G401 (cell line): ENCODE results near the gene MAPK11. TPM values are rescaled to one million over a fixed set of nuclear protein-coding genes. Genes with fewer than 3 reads are reported as not detected.

ENCODE experiments used
- DNase-seq: peaks from one replicate; pipeline ENCODE4 v3.0.0-alpha.2; 2015; ENCODE audit warnings: low spot score
- in situ Hi-C: cut with HindIII; loops from 2 replicates; pipeline ENCODE4 v1.10.0; 2016; ENCODE audit warnings: low sequenced_read_pairs, mixed read lengths
- total RNA-seq: library from RNA; depleted of rRNA; stranded (reverse); fragments of >200 nt; shearing (Covaris generic); gene quantifications from 2 replicates; pipeline ENCODE4 v1.2.3, GENCODE V29; 2014

MAPK11 gene
- total RNA-seq, 1 experiment from 2014 or later, result 21.3 TPM

GRCh38 chr22:50267591-50268390 is 2.4 kb downstream of the MAPK11 start:
- DNase-seq, result peak; percentile 77
- in situ Hi-C loops, result no loop called here

- DNase-seq, result no peak
- in situ Hi-C loops, result no loop called here
These were observed 3.2 kb downstream of the MAPK11 start for GRCh38 chr22:50266994-50267393.

GRCh38 chr22:50264946-50265669 is 5.1 kb downstream of the MAPK11 start:
- in situ Hi-C loops, result no loop called here
- no peak for DNase-seq

GRCh38 chr22:50264104-50264745 is 6.0 kb downstream of the MAPK11 start:
- DNase-seq, result no peak
- in situ Hi-C loops, result no loop called here

- no peak for DNase-seq
- in situ Hi-C loops, result no loop called here
These were observed 7.1 kb downstream of the MAPK11 start for GRCh38 chr22:50262973-50263617.

- no peak for DNase-seq
- in situ Hi-C loops, result no loop called here
These were observed 7.7 kb downstream of the MAPK11 start for GRCh38 chr22:50262460-50262911.

- in situ Hi-C loops, result no loop called here
- no peak for DNase-seq
These were observed 8.3 kb downstream of the MAPK11 start, which contains the start of gene MAPK12 for GRCh38 chr22:50261615-50262459. MAPK12 (minus strand) TSS chr22:50261683; CDS start chr22:50261509, 174 bp downstream.

- in situ Hi-C loops, result no loop called here
- peak; percentile 69 for DNase-seq
These were observed 9.2 kb downstream of the MAPK11 start for GRCh38 chr22:50260801-50261614.

- in situ Hi-C loops, result no loop called here
- no peak for DNase-seq
These were observed 9.8 kb downstream of the MAPK11 start for GRCh38 chr22:50260434-50260800.

- in situ Hi-C loops, result no loop called here
- DNase-seq, result no peak
These were observed 10.9 kb downstream of the MAPK11 start for GRCh38 chr22:50259302-50259701.

- in situ Hi-C loops, result no loop called here
- peak; percentile 64 for DNase-seq
These were observed 11.6 kb downstream of the MAPK11 start for GRCh38 chr22:50258361-50259292.

- peak; percentile 2 for DNase-seq
- in situ Hi-C loops, result no loop called here
These were observed 12.5 kb downstream of the MAPK11 start for GRCh38 chr22:50257451-50258360.

GRCh38 chr22:50257041-50257440 is 13.1 kb downstream of the MAPK11 start:
- DNase-seq, result no peak
- in situ Hi-C loops, result no loop called here

GRCh38 chr22:50256258-50256862 is 13.8 kb downstream of the MAPK11 start:
- peak; percentile 2 for DNase-seq
- in situ Hi-C loops, result no loop called here

GRCh38 chr22:50255607-50256006 is 14.6 kb downstream of the MAPK11 start:
- DNase-seq, result no peak
- in situ Hi-C loops, result no loop called here
